Activated naive CD4-positive, alpha-beta T cell treated with anti-CD3 and anti-CD28 coated beads, Interleukin-2, amount 50 U/mL, for 24 hours (primary cell): ENCODE data around the gene SOX8.

ENCODE experiments used
- H3K27ac Mint-ChIP-seq: one replicate; pipeline ENCODE4 v1.8.0; 2021; ENCODE audit warnings: mild to moderate bottlenecking, mixed read lengths
- H3K27me3 Mint-ChIP-seq: one replicate; pipeline ENCODE4 v1.8.0; 2021; ENCODE audit warnings: mixed read lengths
- H3K36me3 Mint-ChIP-seq: one replicate; pipeline ENCODE4 v1.8.0; 2021; ENCODE audit warnings: mixed read lengths
- H3K4me1 Mint-ChIP-seq: one replicate; pipeline ENCODE4 v1.8.0; 2021; ENCODE audit warnings: mixed read lengths
- H3K4me3 Mint-ChIP-seq: one replicate; pipeline ENCODE4 v1.8.0; 2021; ENCODE audit warnings: mild to moderate bottlenecking, mixed read lengths
- H3K9me3 Mint-ChIP-seq: one replicate; pipeline ENCODE4 v1.8.0; 2021; ENCODE audit warnings: mixed read lengths

Gene SOX8

DNA sequence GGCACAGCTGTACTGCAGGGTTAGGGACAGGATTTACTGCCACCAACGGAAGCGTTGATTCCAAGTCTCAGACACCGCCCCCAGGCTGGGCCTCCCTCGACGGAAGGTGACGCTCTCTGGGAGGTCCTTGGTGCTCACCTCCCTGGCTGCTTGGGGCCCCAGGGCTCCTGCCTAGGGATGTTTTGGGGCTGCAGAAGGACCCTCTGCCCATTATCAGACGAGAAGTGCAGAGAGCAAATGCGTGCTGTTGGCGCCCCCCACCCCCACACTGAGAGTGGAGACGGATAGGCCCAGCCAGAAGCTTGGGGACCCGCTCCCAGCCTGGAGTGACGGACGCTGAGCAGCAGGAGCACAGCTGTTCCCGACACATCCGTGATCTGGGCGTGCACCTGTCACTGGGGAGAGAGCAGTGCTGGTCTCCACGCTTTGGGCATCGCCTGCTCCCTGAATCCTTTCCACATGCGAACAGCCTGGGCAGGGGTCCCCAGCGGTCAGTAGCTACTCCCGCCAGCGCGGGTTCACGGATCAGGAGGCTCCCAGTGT is 5.1 kb upstream of the SOX8 start:
- Mint-ChIP-seq H3K9me3 (no peaks in the 10 kb centered on the region), H3K36me3 (no peaks in the 10 kb centered on the region), H3K4me3 (no peak overlapping the region), H3K27ac (no peak overlapping the region), H3K27me3 (no peaks in the 10 kb centered on the region), H3K4me1 (peaks cover 19% of the 10 kb centered on the region)

DNA sequence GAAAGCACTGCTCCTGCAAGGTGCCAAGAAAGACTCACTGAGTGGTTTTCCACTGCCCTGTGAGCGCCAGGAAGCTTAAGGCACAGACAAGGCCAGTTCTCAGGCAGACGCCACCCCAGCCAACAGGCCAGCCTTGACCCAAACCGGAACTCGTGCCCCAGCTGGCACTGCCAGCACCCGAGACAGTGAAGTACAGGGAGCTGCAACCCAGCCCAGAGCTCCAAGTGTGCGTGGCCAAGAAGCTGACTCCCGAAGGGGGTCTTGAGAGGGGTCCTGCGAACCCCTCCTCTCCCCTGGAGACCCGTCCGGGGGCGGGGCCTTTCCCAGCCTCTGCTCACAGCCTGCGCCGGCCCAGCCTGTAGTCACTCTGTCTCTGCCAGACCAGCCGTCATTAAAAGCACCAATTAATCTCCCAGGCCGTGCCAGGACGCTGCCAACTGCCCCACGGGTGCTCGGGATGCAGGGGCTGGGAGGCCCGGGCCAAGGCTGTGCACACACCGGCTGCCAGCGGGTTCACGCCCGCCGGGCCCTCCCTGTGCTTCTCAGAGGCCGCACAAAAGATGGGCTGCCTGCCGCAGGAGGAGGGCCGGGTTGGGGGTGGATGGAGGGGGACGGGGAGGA is 4.4 kb upstream of the SOX8 start:
- no peak overlapping the region for H3K4me3 Mint-ChIP-seq
- no peaks in the 10 kb centered on the region for H3K36me3 Mint-ChIP-seq
- no peaks in the 10 kb centered on the region for H3K9me3 Mint-ChIP-seq
- H3K4me1 Mint-ChIP-seq: peaks cover 15% of the 10 kb centered on the region
- no peaks in the 10 kb centered on the region for H3K27me3 Mint-ChIP-seq
- no peak overlapping the region for H3K27ac Mint-ChIP-seq

DNA sequence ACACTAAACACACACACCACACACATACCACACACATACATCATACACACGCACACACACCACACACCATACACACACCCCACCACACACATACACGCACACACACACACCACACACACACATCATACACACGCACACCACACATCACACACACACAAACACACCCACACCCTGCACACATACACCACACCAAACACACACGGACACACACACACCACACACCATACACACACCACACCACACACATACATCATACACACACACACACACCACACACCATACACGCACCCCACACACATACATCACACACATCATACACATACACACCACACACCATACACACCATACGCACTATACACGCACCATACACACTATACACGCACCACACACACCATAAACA is 3.7 kb upstream of the SOX8 start:
- no peak overlapping the region for H3K4me3 Mint-ChIP-seq

DNA sequence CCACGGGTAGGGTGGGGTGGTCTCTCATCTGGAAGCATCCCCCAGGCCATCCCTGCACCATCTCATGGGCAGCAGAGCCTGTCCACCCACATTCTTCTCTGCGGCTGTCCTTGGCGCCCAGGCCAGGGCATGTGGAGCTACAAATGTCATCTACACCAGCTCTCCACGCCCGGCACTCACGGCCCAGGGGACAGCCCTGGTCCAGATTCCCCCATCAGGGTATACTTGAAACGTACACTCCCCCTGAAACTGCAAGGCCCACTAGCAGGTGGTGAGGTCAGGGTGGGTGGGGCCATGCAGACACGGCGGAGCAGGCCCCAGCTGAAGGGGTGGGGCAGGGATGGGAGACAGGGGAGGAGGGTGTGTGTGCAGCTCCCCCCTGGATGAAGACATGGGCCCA is 3.2 kb upstream of the SOX8 start:
- no peaks in the 10 kb centered on the region for H3K27me3 Mint-ChIP-seq
- no peaks in the 10 kb centered on the region for H3K9me3 Mint-ChIP-seq
- H3K4me3 Mint-ChIP-seq: no peak overlapping the region
- H3K36me3 Mint-ChIP-seq: no peaks in the 10 kb centered on the region
- peaks cover 15% of the 10 kb centered on the region for H3K4me1 Mint-ChIP-seq
- H3K27ac Mint-ChIP-seq: no peak overlapping the region

More for the DNA sequence above, 3.7 kb upstream of the SOX8 start:
- no peaks in the 10 kb centered on the region for H3K9me3 Mint-ChIP-seq
- no peaks in the 10 kb centered on the region for H3K36me3 Mint-ChIP-seq
- peak overlapping the region; percentile 30 for H3K27ac Mint-ChIP-seq
- H3K27me3 Mint-ChIP-seq: no peaks in the 10 kb centered on the region
- peaks cover 15% of the 10 kb centered on the region for H3K4me1 Mint-ChIP-seq

DNA sequence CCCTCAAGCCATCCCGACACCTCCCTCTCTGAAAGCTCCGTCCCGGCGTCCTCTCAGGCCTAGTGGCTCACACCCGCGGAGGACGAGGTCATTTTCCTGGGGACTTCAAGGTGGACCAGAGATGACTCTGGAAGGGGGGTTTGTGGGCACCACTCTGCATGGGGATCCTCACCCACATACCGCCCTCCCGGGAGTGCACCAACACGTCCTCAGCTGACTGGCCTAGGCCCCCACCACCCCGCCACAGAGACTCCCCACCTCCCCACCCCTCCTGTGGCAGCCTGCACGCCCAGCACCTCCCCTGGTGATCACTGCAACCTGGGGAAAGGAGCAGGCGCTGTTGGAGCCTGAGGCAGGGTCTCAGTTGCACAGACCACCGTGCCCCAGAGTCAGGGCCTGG is 2.4 kb upstream of the SOX8 start:
- no peaks in the 10 kb centered on the region for H3K9me3 Mint-ChIP-seq
- no peak overlapping the region for H3K27ac Mint-ChIP-seq
- peaks cover 15% of the 10 kb centered on the region for H3K4me1 Mint-ChIP-seq
- no peaks in the 10 kb centered on the region for H3K36me3 Mint-ChIP-seq
- H3K4me3 Mint-ChIP-seq: no peak overlapping the region
- H3K27me3 Mint-ChIP-seq: no peaks in the 10 kb centered on the region

DNA sequence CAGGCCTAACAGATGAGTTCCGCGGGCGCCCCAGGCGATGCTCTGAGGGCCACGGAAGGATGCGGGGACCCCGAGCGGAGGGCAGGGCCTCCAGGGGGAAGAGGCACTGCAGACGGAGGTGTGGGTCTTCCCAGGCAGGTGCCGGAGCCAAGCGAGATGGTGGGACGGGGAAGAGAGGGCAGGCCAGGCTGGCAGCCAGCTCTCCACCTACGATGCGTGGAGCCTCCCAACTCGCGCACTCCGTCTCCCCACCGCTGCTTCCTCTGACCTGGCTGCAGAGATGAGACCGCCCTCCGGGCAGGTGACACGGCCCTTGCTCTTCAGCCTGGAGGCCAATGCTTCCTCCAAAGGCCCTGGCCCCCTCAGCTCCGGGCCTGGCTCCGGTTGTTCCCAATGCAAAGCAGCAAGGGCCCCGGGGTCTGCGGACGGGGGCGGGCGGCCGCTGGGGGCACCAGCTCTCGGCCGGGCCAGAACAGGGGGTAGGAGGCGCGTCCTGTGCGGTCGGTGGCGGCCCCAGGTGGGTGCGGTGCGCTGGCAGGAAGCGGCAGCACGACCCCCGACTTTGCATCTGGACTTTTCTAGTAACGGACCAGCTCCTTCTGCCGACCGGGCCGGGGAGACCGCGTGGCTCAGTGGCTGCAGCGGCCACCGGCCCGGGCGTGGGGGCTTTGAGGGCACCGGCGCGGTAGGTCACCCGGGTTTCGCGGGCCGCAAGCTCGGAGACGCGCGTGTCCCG is 1.5 kb upstream of the SOX8 start:
- Mint-ChIP-seq H3K27me3 (no peaks in the 10 kb centered on the region), H3K4me1 (peaks cover 15% of the 10 kb centered on the region), H3K9me3 (no peaks in the 10 kb centered on the region), H3K27ac (no peak overlapping the region), H3K4me3 (peak overlapping the region; percentile 30), H3K36me3 (no peaks in the 10 kb centered on the region)

DNA sequence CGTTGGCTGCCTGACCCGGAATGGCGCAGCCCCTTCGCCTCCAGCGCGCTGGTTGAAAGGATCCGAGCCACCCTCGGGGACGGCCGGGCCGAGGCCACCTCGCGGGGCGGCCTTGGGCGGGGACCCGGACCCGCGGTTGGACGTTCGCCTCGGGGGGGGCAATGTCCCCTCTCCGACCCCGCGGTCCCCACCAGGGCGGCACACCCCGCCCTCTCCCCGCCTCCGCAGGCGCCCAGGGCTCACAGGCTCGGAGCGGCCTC is 1.0 kb upstream of the SOX8 start:
- H3K4me3 Mint-ChIP-seq: no peak overlapping the region

DNA sequence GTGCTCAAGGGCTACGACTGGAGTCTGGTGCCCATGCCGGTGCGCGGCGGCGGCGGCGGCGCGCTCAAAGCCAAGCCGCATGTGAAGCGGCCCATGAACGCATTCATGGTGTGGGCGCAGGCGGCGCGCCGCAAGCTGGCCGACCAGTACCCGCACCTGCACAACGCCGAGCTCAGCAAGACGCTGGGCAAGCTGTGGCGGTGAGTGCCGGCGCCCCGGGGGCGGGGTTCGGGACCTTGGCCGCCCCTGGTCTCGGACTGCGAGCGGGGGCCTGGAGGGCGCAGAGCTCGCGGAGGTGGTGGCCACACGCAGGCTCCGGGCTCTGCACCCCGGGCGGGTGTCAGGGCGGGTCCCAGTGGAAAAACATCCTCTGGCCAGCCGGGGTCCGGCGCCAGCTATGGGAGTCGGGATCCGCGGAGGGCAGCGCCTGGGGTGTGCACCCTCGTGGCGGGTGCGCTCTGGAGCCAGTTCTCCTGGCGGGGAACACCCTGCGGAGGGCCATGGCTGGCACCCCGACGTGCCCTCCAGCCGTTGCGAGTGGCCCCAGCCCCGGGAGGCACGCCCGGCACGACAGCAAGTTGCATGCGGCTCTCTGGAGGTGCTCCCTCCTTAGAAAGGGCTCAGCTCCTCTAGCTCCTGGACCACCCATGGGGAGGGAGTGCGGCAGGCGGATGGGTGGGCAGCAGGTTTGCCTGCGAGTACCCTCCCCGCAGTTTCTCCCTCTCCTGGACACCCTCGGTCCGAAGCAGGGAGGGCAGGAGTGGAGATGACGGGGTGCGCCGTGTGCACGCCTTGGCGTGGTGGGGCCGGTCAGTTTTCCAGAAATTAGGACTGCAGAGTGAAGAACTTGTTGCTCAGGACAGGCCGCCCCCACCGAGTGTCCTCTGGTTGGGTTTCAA is 824 bp downstream of the SOX8 start:
- no peaks in the 10 kb centered on the region for H3K27me3 Mint-ChIP-seq

More for the DNA sequence above, 1.0 kb upstream of the SOX8 start:
- Mint-ChIP-seq H3K4me1 (peaks cover 15% of the 10 kb centered on the region), H3K27me3 (no peaks in the 10 kb centered on the region), H3K36me3 (no peaks in the 10 kb centered on the region), H3K9me3 (no peaks in the 10 kb centered on the region), H3K27ac (no peak overlapping the region)

DNA sequence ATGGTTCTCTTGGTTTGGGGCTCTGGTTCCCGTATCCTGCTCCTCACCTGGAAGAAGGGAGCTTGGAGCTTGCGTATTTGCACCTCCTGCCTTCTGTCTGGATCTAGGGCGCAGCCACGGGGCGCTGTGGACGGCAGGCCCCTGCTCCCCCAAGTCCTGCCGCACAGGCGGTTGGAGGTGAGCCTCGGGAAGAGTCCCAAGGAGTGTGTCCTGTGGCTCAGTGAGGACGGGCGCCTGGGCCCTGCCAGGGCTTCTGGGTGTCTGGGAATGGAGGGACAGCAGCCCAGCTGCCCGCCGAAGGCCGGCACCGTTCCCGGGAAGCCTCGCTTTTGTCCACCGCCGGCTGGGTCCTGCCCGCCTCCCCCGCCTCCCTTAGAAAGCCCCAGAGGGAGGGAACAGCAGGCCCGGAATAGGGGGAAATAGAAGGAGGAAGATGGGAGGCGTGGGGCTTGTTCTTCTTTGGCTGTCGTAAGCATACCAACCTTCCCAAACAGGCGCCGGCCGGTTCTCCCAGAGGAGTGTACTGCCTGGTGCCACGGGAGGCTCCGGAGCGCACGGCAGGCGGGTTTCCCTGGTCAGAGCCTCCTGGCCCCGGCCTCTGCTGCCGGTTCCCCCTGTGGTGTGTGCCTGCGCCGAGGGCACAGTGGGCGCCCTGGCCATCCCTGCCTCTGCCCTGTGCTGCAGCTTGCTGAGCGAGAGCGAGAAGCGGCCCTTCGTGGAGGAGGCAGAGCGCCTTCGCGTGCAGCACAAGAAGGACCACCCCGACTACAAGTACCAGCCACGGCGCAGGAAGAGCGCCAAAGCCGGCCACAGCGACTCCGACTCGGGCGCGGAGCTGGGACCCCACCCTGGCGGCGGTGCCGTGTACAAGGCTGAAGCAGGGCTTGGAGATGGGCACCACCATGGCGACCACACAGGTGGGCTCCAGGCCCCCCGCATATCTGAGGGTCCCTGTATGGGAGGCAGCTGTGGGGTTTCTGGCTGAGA is 1.8 kb downstream of the SOX8 start:
- H3K27ac Mint-ChIP-seq: no peak overlapping the region
- no peaks in the 10 kb centered on the region for H3K9me3 Mint-ChIP-seq
- H3K4me3 Mint-ChIP-seq: peak overlapping the region; percentile 64
- no peaks in the 10 kb centered on the region for H3K27me3 Mint-ChIP-seq
- peaks cover 6% of the 10 kb centered on the region for H3K4me1 Mint-ChIP-seq
- H3K36me3 Mint-ChIP-seq: no peaks in the 10 kb centered on the region

More for the DNA sequence above, 824 bp downstream of the SOX8 start:
- H3K4me1 Mint-ChIP-seq: peaks cover 13% of the 10 kb centered on the region
- no peaks in the 10 kb centered on the region for H3K36me3 Mint-ChIP-seq
- H3K27ac Mint-ChIP-seq: no peak overlapping the region
- H3K4me3 Mint-ChIP-seq: peak overlapping the region; percentile 64
- H3K9me3 Mint-ChIP-seq: no peaks in the 10 kb centered on the region

DNA sequence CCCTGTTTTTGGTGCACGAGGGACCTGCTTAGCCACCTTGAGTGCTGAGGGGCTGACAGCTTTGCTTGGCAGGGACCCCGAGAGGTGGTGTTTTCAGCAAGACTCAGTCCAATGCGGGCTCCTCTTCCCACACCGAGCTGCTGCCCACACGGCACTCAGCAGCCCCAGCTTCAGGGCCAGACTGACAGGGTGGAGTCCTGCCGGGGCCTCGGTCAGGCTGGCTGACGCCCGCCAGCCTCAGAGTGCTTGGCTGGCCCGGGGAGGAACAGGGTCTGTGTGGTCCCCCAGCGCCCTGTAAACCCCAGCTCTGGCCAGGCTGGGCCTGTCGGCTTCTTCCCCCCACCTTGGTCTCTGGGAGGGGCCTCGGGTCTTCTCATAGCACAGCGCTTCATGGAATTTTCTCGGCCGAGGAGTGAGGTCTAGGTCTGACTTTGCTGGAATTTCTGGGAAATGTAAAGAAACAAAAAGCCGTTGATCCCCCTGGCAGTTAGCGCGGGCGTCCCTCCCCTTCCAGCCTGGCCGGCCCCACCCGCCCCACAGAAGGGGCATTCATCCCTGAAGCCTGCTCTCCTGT is 2.6 kb downstream of the SOX8 start:
- Mint-ChIP-seq H3K27me3 (no peaks in the 10 kb centered on the region), H3K4me3 (no peak overlapping the region), H3K36me3 (no peaks in the 10 kb centered on the region), H3K4me1 (peaks cover 6% of the 10 kb centered on the region), H3K27ac (no peak overlapping the region), H3K9me3 (no peaks in the 10 kb centered on the region)

DNA sequence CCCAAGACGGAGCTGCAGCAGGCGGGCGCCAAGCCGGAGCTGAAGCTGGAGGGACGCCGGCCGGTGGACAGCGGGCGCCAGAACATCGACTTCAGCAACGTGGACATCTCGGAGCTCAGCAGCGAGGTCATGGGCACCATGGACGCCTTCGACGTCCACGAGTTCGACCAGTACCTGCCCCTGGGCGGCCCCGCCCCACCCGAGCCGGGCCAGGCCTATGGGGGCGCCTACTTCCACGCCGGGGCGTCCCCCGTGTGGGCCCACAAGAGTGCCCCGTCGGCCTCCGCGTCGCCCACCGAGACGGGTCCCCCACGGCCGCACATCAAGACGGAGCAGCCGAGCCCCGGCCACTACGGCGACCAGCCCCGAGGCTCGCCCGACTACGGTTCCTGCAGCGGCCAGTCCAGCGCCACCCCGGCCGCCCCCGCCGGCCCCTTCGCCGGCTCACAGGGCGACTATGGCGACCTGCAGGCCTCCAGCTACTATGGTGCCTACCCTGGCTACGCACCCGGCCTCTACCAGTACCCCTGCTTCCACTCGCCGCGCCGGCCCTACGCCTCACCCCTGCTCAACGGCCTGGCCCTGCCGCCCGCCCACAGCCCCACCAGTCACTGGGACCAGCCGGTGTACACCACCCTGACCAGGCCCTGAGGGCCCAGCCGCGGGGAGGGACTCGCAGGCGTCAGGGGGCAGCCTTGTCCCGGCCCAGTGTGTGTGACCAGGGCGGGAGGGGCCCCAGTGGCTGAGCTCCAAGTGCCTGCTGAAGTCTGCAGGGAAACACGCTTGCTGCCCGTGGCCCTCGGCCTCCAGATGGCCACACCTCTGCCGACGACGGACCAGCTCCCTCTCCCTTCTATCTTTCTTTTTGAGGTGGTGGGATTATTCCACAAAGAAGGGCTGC is 3.4 kb downstream of the SOX8 start:
- H3K4me3 Mint-ChIP-seq: no peak overlapping the region
- peaks cover 6% of the 10 kb centered on the region for H3K4me1 Mint-ChIP-seq

DNA sequence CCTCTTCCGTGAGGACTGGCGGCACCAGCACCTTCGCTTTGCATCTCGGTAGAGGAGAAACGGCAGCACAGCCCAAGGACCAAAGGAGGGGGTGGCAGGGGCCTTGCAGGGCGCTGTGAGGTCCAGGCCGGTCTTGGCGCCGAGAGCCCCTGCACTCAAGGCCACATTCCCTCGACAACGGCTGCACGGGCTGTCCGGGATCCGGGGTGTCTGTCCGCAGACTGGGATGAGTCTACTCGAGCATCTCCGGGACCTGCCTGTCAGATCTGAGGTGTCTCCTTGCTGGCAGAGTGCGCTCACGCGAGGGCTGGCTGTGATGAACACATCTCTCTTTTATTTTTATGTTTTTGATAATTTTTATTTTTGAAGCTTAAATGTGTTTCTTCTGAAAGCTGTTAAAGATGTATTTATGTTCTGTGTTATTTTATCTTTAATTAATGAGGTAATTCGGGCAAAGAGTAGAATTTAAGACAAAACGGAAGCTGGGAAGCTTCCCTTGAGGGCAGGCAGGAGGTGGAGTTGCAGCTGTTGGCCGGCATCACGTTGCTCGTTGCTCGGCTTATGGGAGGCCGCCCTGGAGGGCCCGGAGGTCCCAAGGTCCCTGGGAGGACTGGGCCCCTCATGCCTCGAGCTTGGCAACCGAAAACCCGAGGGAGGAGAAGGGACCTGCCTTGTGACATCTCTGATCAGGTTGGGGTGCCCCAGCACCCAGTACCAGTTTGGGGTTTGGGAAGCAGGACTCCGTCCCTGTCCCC is 4.3 kb downstream of the SOX8 start:
- Mint-ChIP-seq H3K9me3 (no peaks in the 10 kb centered on the region), H3K4me3 (no peak overlapping the region), H3K27me3 (no peaks in the 10 kb centered on the region), H3K27ac (no peak overlapping the region), H3K36me3 (no peaks in the 10 kb centered on the region), H3K4me1 (peaks cover 6% of the 10 kb centered on the region)

More for the DNA sequence above, 3.4 kb downstream of the SOX8 start:
- Mint-ChIP-seq H3K36me3 (no peaks in the 10 kb centered on the region), H3K27me3 (no peaks in the 10 kb centered on the region), H3K9me3 (no peaks in the 10 kb centered on the region), H3K27ac (no peak overlapping the region)

DNA sequence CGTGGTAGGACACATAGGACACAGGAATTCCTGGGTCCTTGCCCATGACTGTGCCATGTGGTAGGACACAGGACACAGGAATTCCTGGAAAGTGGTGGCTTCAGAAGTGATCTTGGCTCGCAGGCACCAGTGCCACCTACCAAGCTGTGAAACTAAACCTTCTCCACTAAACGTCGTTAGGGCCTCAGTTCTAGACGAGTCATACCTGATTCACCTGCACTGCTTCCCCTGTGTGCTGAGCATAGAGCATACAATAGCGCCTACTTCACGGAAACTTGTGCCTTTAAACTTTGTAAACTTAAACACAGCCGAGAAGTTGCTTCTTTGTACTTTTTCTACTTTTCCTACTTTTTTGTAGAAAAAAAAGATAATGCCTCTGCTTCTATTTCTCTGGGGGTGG is 4.8 kb downstream of the SOX8 start:
- Mint-ChIP-seq H3K4me1 (peaks cover 6% of the 10 kb centered on the region), H3K4me3 (no peak overlapping the region), H3K27me3 (no peaks in the 10 kb centered on the region), H3K27ac (no peak overlapping the region), H3K36me3 (no peaks in the 10 kb centered on the region), H3K9me3 (no peaks in the 10 kb centered on the region)
